ENCODE results near the gene ENTPD7.

ENTPD7 gene

GRCh38 chr10:99754670-99755069, 95.4 kb downstream of the ENTPD7 start:
- no peak for FAIRE-seq
